NCI-H146 treated with DMSO at 0.1 percent for 48 hours (cell line): ENCODE results near the gene HSF5.
A peak's percentile ranks its signal among the peaks of the same experiment; 100 is the strongest.
"Not testable (repeated sequence)": the region's sequence is repeated elsewhere in the genome, so short reads cannot be mapped to it uniquely, and the experiment has no call there.

Source experiments
- DNase-seq: peaks from one replicate; lab custom pipeline; 2025; ENCODE audit not compliant: unreplicated experiment; lab: John Stamatoyannopoulos, UW

The HSF5 gene

GRCh38 chr17:58488428-58488890 lies 251 bp upstream of the HSF5 start:
- DNase-seq = no peak

- DNase-seq = no peak
Measured at GRCh38 chr17:58484600-58484999, 3.6 kb downstream of the HSF5 start.

GRCh38 chr17:58481798-58482197 lies 6.4 kb downstream of the HSF5 start:
- DNase-seq = not testable (repeated sequence)

- no peak for DNase-seq
Measured at GRCh38 chr17:58480090-58480489, 8.1 kb downstream of the HSF5 start.

- DNase-seq = no peak
Measured at GRCh38 chr17:58476812-58477211, 11.4 kb downstream of the HSF5 start.

GRCh38 chr17:58475985-58476384 lies 12.2 kb downstream of the HSF5 start:
- DNase-seq = no peak

- DNase-seq = no peak
Measured at GRCh38 chr17:58470356-58470755, 17.9 kb downstream of the HSF5 start.

GRCh38 chr17:58468944-58469343 lies 19.3 kb downstream of the HSF5 start:
- no peak for DNase-seq

- DNase-seq = no peak
Measured at GRCh38 chr17:58455491-58455890, 32.7 kb downstream of the HSF5 start.

GRCh38 chr17:58452738-58453137 lies 35.5 kb downstream of the HSF5 start:
- no peak for DNase-seq

GRCh38 chr17:58447039-58447975 lies 40.9 kb downstream of the HSF5 start:
- peak; percentile 24 for DNase-seq

GRCh38 chr17:58446086-58446485 lies 42.1 kb downstream of the HSF5 start:
- DNase-seq = no peak

- no peak for DNase-seq
Measured at GRCh38 chr17:58436805-58437239, 51.4 kb downstream of the HSF5 start.

- no peak for DNase-seq
Measured at GRCh38 chr17:58436245-58436644, 52.0 kb downstream of the HSF5 start.

- no peak for DNase-seq
Measured at GRCh38 chr17:58432806-58433573, 55.2 kb downstream of the HSF5 start.

- DNase-seq = no peak
Measured at GRCh38 chr17:58427807-58428206, 60.4 kb downstream of the HSF5 start.

GRCh38 chr17:58421711-58422110 lies 66.5 kb downstream of the HSF5 start:
- no peak for DNase-seq

GRCh38 chr17:58420827-58421226 lies 67.4 kb downstream of the HSF5 start:
- no peak for DNase-seq

GRCh38 chr17:58417300-58418092 lies 70.7 kb downstream of the HSF5 start, which contains the start of gene RNF43:
Gene RNF43, minus strand, starts transcription at chr17:58417534. Its CDS starts 1,957 bp downstream, at chr17:58415577.
- DNase-seq = peak; percentile 94

GRCh38 chr17:58416937-58417299 lies 71.3 kb downstream of the HSF5 start:
- DNase-seq = no peak

GRCh38 chr17:58416396-58416795 lies 71.8 kb downstream of the HSF5 start:
- DNase-seq = no peak
